HL-60 (cell line): Measurements from ENCODE around the gene RBPJ.

ENCODE experiments used
- DNase-seq, 2 experiments: peaks; one replicate each; pipeline ENCODE4 v3.0.0-alpha.2; 2010 to 2020; ENCODE audit warnings: low read depth in 1 of 2, low spot score in 1 of 2
- H3K27ac ChIP-seq: fragments of 250-450 bp; sonication (Bioruptor Pico); replicated peaks from 2 replicates; pipeline ENCODE4 v1.5.1; 2020; ENCODE audit warnings: mild to moderate bottlenecking, moderate library complexity
- H3K27me3 ChIP-seq: fragments of 250-450 bp; sonication (Bioruptor Pico); 2 replicates; pipeline ENCODE4 v1.5.1; 2021; ENCODE audit warnings: mild to moderate bottlenecking, moderate library complexity; ENCODE audit not compliant: insufficient read depth, poor library complexity, severe bottlenecking
- H3K4me3 ChIP-seq: replicated peaks from 2 replicates; pipeline ENCODE4 v1.5.1; 2011; ENCODE audit warnings: mild to moderate bottlenecking, control low read depth, low read length; ENCODE audit not compliant: insufficient read depth
- GABPA ChIP-seq: IDR thresholded peaks from 2 replicates; pipeline ENCODE4 v1.6.1; 2012; ENCODE audit warnings: low read depth
- POLR2AphosphoS5 ChIP-seq: IDR thresholded peaks from 2 replicates; pipeline ENCODE4 v1.6.1; 2012; ENCODE audit warnings: low read depth
- SPI1 ChIP-seq: IDR thresholded peaks from 2 replicates; pipeline ENCODE4 v1.6.1; 2012; ENCODE audit warnings: low read depth, mild to moderate bottlenecking, borderline replicate concordance
- TF ChIP-seq, protein P1 (sequence below): IDR thresholded peaks from one replicate; pipeline ENCODE4 v1.5.1; 2011; ENCODE audit warnings: low read length, control low read depth, inconsistent platforms; ENCODE audit not compliant: insufficient read depth
- TF ChIP-seq, protein P2 (sequence below): IDR thresholded peaks from 2 replicates; pipeline ENCODE4 v1.6.1; 2012; ENCODE audit warnings: low read depth; ENCODE audit not compliant: insufficient replicate concordance

Gene RBPJ

GRCh38 chr4:26372525-26373172 is 51.8 kb downstream of the RBPJ start:
- Histone ChIP-seq H3K4me3 (no peak overlapping the region), H3K27ac (peak overlapping the region; percentile 6; the same call in 1 of the 2 replicates), H3K27me3 (no peaks in the 10 kb centered on the region)
- TF ChIP-seq, protein P1, sequence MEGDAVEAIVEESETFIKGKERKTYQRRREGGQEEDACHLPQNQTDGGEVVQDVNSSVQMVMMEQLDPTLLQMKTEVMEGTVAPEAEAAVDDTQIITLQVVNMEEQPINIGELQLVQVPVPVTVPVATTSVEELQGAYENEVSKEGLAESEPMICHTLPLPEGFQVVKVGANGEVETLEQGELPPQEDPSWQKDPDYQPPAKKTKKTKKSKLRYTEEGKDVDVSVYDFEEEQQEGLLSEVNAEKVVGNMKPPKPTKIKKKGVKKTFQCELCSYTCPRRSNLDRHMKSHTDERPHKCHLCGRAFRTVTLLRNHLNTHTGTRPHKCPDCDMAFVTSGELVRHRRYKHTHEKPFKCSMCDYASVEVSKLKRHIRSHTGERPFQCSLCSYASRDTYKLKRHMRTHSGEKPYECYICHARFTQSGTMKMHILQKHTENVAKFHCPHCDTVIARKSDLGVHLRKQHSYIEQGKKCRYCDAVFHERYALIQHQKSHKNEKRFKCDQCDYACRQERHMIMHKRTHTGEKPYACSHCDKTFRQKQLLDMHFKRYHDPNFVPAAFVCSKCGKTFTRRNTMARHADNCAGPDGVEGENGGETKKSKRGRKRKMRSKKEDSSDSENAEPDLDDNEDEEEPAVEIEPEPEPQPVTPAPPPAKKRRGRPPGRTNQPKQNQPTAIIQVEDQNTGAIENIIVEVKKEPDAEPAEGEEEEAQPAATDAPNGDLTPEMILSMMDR: no peak
- TF ChIP-seq POLR2AphosphoS5: peak; percentile 80
- peak; percentile 87 to 95 for DNase-seq

- TF ChIP-seq, protein P1: no peak
- TF ChIP-seq POLR2AphosphoS5 (no peak), GABPA (no peak), SPI1 (no peak)
- TF ChIP-seq, protein P2, sequence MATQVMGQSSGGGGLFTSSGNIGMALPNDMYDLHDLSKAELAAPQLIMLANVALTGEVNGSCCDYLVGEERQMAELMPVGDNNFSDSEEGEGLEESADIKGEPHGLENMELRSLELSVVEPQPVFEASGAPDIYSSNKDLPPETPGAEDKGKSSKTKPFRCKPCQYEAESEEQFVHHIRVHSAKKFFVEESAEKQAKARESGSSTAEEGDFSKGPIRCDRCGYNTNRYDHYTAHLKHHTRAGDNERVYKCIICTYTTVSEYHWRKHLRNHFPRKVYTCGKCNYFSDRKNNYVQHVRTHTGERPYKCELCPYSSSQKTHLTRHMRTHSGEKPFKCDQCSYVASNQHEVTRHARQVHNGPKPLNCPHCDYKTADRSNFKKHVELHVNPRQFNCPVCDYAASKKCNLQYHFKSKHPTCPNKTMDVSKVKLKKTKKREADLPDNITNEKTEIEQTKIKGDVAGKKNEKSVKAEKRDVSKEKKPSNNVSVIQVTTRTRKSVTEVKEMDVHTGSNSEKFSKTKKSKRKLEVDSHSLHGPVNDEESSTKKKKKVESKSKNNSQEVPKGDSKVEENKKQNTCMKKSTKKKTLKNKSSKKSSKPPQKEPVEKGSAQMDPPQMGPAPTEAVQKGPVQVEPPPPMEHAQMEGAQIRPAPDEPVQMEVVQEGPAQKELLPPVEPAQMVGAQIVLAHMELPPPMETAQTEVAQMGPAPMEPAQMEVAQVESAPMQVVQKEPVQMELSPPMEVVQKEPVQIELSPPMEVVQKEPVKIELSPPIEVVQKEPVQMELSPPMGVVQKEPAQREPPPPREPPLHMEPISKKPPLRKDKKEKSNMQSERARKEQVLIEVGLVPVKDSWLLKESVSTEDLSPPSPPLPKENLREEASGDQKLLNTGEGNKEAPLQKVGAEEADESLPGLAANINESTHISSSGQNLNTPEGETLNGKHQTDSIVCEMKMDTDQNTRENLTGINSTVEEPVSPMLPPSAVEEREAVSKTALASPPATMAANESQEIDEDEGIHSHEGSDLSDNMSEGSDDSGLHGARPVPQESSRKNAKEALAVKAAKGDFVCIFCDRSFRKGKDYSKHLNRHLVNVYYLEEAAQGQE: no peak
- DNase-seq: no peak
- no peak overlapping the region for H3K27ac ChIP-seq
- H3K27me3 ChIP-seq: no peaks in the 10 kb centered on the region
- no peak overlapping the region for H3K4me3 ChIP-seq
Measured at GRCh38 chr4:26375551-26375950, 54.7 kb downstream of the RBPJ start.

- DNase-seq: peak in 1 of 2 experiments; percentile 42
- Histone ChIP-seq H3K4me3 (no peak overlapping the region), H3K27ac (0 out of 2 replicates have a peak overlapping the region, but pooled peaks have one; percentile 2), H3K27me3 (no peaks in the 10 kb centered on the region)
- TF ChIP-seq GABPA (no peak), POLR2AphosphoS5 (no peak), SPI1 (peak; percentile 63; the same call in 1 of the 2 replicates)
- TF ChIP-seq, protein P1: no peak
- TF ChIP-seq, protein P2: no peak
Measured at GRCh38 chr4:26377328-26378311, 56.8 kb downstream of the RBPJ start.
